Suppressor macrophage treated with lipopolysaccharide for 1 hour (primary cell): ENCODE measurements around the gene RASA4.
"Not testable (repeated sequence)": the region's sequence is repeated elsewhere in the genome, so short reads cannot be mapped to it uniquely, and the experiment has no call there.

Source experiments
- DNase-seq, 3 donors: peaks; one replicate each; pipeline ENCODE4 v3.0.0-alpha.2; 2020 to 2022

RASA4 gene

DNA sequence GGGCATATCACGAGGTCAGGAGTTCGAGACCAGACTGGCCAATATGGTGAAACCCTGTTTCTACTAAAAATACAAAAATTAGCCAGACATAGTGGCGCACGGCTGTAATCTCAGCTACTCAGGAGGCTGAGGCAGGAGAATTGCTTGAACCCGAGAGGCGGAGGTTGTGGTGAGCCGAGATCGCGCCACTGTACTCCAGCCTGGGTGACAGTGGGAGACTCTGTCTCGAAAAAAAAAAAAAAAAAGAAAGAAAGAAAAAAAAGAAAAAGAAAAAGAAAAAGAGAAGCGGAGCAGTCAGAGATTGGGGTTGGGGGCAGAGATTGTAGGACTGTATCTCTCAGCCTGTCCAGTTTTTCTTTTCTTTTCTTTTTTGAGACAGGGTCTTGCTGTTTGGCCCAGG lies 73.8 kb downstream of the RASA4 start:
- not testable (repeated sequence) for DNase-seq

DNA sequence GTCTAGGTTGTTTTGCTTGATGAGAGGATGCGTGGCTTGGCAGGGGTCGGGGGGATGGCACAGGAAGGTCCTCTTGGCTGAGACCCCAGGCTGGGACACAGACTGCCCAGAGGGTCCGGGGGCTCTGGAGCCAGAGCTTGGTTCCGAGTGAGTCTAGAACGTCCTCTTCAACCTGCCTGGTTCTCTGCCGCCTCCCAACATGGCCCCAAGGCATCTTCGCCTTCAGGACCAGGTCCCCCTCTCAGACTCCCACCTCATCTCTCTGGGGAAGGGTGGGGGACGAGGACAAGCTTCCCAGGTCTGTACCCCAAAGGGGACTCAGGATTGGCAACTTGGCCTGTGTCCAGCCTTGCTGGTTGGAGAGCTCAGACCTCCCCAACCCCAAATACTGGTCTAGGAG lies 74.5 kb downstream of the RASA4 start:
- not testable (repeated sequence) for DNase-seq

DNA sequence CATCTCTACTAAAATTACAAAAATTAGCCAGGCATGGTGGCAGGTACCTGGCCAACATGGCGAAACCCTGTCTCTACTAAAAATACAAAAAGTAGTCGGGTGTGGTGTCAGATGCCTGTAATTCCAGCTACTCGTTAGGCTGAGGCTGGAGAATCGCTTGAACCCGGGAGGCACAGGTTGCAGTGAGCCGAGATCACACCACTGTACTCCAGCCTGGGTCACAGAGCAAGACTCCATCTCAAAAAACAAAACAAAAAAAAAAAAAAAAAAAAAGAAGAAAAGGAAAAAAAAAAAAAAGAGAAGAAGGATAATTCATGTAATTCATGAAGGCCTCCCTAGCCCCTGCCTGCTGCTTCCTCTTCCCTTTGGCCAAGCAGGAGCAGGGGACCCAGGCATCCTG lies 76.0 kb downstream of the RASA4 start:
- not testable (repeated sequence) for DNase-seq

GRCh38 chr7:102535062-102535615 lies 81.4 kb downstream of the RASA4 start:
- not testable (repeated sequence) for DNase-seq

GRCh38 chr7:102532127-102532526 lies 84.4 kb downstream of the RASA4 start:
- not testable (repeated sequence) for DNase-seq

DNA sequence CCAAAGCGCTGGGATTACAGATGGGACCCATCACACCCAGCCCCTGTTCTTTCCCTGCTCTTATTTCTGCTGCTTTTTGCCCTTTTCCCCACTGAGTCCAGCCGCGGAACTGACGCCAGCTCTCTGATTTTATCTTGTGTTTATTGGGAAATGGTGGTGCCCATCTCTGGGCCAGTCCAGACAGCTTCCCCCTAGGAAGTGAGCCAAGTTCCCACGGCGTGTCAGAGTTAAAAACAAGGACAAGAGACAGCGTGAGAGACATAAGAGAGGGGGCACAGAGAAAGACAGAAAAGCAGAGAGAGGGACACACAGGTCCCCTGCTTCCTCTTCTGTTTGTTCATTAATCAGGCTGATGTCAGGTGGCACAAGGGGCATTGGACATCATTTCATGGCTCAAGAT lies 85.0 kb downstream of the RASA4 start:
- DNase-seq = not testable (repeated sequence)

- not testable (repeated sequence) for DNase-seq
Observed at GRCh38 chr7:102527822-102528793, 88.4 kb downstream of the RASA4 start.

GRCh38 chr7:102527182-102527581 lies 89.4 kb downstream of the RASA4 start:
- DNase-seq = not testable (repeated sequence)

DNA sequence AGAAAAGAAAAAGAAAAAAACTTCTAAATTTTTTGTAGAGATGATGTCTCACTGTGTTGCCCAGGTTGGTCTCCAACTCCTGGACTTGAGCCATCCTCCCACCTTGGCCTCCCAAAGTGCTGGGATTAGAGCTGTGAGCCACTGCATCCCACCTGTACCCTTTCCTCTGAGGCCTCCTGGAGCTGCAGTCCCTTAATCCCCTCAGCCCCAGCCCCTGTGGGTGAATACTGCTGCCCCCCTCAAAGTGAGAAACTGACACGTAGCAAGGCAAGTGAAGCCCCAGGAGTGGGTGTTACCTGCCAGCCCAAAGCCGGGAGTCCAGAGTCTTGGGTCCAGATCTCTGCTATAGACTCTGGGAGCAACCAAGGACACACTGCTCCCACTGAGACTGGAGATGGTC lies 91.8 kb downstream of the RASA4 start:
- not testable (repeated sequence) for DNase-seq
